ENCODE data around the gene NCAM1.

Gene NCAM1

GRCh38 chr11:113203141-113203753 is 242.0 kb downstream of the NCAM1 start:
- no peak for TF ChIP-seq EZH2 (IDR thresholded peaks at IDR 0.05; ENCODE audit: borderline replicate concordance, low read depth, low read length, severe bottlenecking)
- TF ChIP-seq, protein P1, sequence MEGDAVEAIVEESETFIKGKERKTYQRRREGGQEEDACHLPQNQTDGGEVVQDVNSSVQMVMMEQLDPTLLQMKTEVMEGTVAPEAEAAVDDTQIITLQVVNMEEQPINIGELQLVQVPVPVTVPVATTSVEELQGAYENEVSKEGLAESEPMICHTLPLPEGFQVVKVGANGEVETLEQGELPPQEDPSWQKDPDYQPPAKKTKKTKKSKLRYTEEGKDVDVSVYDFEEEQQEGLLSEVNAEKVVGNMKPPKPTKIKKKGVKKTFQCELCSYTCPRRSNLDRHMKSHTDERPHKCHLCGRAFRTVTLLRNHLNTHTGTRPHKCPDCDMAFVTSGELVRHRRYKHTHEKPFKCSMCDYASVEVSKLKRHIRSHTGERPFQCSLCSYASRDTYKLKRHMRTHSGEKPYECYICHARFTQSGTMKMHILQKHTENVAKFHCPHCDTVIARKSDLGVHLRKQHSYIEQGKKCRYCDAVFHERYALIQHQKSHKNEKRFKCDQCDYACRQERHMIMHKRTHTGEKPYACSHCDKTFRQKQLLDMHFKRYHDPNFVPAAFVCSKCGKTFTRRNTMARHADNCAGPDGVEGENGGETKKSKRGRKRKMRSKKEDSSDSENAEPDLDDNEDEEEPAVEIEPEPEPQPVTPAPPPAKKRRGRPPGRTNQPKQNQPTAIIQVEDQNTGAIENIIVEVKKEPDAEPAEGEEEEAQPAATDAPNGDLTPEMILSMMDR (IDR thresholded peaks at IDR 0.05; ENCODE audit: borderline replicate concordance, extremely low read depth, low read length, poor library complexity, severe bottlenecking) = no peak
- no peak for DNase-seq
- Histone ChIP-seq H4K20me1 (ENCODE audit: insufficient read depth, low read length) (no peaks in the 10 kb centered on the region), H3K9me3 (ENCODE audit: insufficient read depth, low read length, severe bottlenecking) (no peaks in the 10 kb centered on the region), H3K9ac (ENCODE audit: low read depth, low read length) (no peak overlapping the region), H3K27me3 (ENCODE audit: insufficient read depth, low read length, poor library complexity) (no peaks in the 10 kb centered on the region), H3K4me1 (ENCODE audit: insufficient read depth, low read length) (no peaks in the 10 kb centered on the region), H3K36me3 (ENCODE audit: insufficient read depth, low read length) (no peaks in the 10 kb centered on the region), H2AFZ (ENCODE audit: low read depth, low read length) (no peak overlapping the region), H3K79me2 (ENCODE audit: insufficient read depth, low read length) (no peaks in the 10 kb centered on the region), H3K4me3 (ENCODE audit: low read depth in 1 of 2, low read length in 2 of 2) (no peak overlapping the region), H3K27ac (ENCODE audit: low read length) (no peak overlapping the region), H3K4me2 (ENCODE audit: insufficient read depth, low read length) (no peak overlapping the region)
- ATAC-seq (ENCODE audit: insufficient read depth, low read depth) = no peak

GRCh38 chr11:113204280-113204679 is 243.1 kb downstream of the NCAM1 start:
- H3K4me3 ChIP-seq (ENCODE audit: low read depth in 1 of 2, low read length in 2 of 2) = no peak overlapping the region
- no peak overlapping the region for H3K9ac ChIP-seq (ENCODE audit: low read depth, low read length)
- H3K27ac ChIP-seq (ENCODE audit: low read length) = no peak overlapping the region
- H3K27me3 ChIP-seq (ENCODE audit: insufficient read depth, low read length, poor library complexity) = no peaks in the 10 kb centered on the region
- H3K4me2 ChIP-seq (ENCODE audit: insufficient read depth, low read length) = no peak overlapping the region
- no peak overlapping the region for H2AFZ ChIP-seq (ENCODE audit: low read depth, low read length)
- H4K20me1 ChIP-seq (ENCODE audit: insufficient read depth, low read length) = no peaks in the 10 kb centered on the region
- no peak for ATAC-seq (ENCODE audit: insufficient read depth, low read depth)
- DNase-seq = no peak
- H3K79me2 ChIP-seq (ENCODE audit: insufficient read depth, low read length) = no peaks in the 10 kb centered on the region
- no peaks in the 10 kb centered on the region for H3K9me3 ChIP-seq (ENCODE audit: insufficient read depth, low read length, severe bottlenecking)
- H3K36me3 ChIP-seq (ENCODE audit: insufficient read depth, low read length) = no peaks in the 10 kb centered on the region
- no peaks in the 10 kb centered on the region for H3K4me1 ChIP-seq (ENCODE audit: insufficient read depth, low read length)
- no peak for TF ChIP-seq EZH2 (IDR thresholded peaks at IDR 0.05; ENCODE audit: borderline replicate concordance, low read depth, low read length, severe bottlenecking)
- TF ChIP-seq, protein P1 (IDR thresholded peaks at IDR 0.05; ENCODE audit: borderline replicate concordance, extremely low read depth, low read length, poor library complexity, severe bottlenecking) = no peak

DNA sequence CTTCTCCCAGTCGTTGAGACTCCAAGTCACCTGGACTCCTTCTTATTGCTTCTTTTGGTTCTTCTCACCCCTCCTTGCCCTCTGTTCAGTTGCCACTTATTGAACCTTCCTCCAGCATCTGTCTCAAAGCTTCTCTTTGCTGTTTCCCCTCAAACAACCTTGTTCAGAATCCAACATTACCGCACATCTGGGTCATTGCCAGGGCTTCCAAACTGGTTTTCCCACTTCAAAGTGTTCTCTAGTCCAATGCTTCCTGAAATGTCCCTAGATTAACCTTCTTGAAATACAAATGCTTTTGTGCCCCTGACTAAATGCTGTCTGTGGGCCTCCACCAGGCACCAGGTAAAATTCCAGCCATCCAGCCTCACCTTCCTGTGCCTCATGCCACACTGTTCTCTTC is 252.3 kb downstream of the NCAM1 start:
- ATAC-seq (ENCODE audit: insufficient read depth, low read depth) = no peak
- DNase-seq = no peak
- H3K4me2 ChIP-seq (ENCODE audit: insufficient read depth, low read length) = no peak overlapping the region
- H3K27me3 ChIP-seq (ENCODE audit: insufficient read depth, low read length, poor library complexity) = no peaks in the 10 kb centered on the region
- no peaks in the 10 kb centered on the region for H3K79me2 ChIP-seq (ENCODE audit: insufficient read depth, low read length)
- no peaks in the 10 kb centered on the region for H3K4me1 ChIP-seq (ENCODE audit: insufficient read depth, low read length)
- no peaks in the 10 kb centered on the region for H4K20me1 ChIP-seq (ENCODE audit: insufficient read depth, low read length)
- no peaks in the 10 kb centered on the region for H3K9me3 ChIP-seq (ENCODE audit: insufficient read depth, low read length, severe bottlenecking)
- no peak overlapping the region for H3K9ac ChIP-seq (ENCODE audit: low read depth, low read length)
- H3K36me3 ChIP-seq (ENCODE audit: insufficient read depth, low read length) = no peaks in the 10 kb centered on the region
- H2AFZ ChIP-seq (ENCODE audit: low read depth, low read length) = no peak overlapping the region
- H3K4me3 ChIP-seq (ENCODE audit: low read depth in 1 of 2, low read length in 2 of 2) = no peak overlapping the region
- TF ChIP-seq, protein P1 (IDR thresholded peaks at IDR 0.05; ENCODE audit: borderline replicate concordance, extremely low read depth, low read length, poor library complexity, severe bottlenecking) = no peak
- TF ChIP-seq EZH2 (IDR thresholded peaks at IDR 0.05; ENCODE audit: borderline replicate concordance, low read depth, low read length, severe bottlenecking) = no peak
- no peak overlapping the region for H3K27ac ChIP-seq (ENCODE audit: low read length)
